Mammary epithelial cell (primary cell): Measurements from ENCODE around the gene SLIT3.

Experiments
- EZH2 ChIP-seq: IDR thresholded peaks from 2 replicates; pipeline ENCODE4 v1.6.1; 2012; ENCODE audit warnings: low read length, inconsistent platforms, borderline replicate concordance
- TF ChIP-seq, protein P1 (sequence below), 2 donors: IDR thresholded peaks in 1 of 2; conservative IDR thresholded peaks in 1 of 2; 2 replicates each; pipeline ENCODE4 v1.5.1; 2011 to 2012; ENCODE audit warnings: inconsistent platforms in 2 of 2, low read length in 2 of 2, mild to moderate bottlenecking in 2 of 2, control low read depth in 1 of 2, low read depth in 1 of 2; ENCODE audit not compliant: insufficient read depth in 1 of 2; ENCODE audit errors: extremely low read depth in 1 of 2

DNA sequence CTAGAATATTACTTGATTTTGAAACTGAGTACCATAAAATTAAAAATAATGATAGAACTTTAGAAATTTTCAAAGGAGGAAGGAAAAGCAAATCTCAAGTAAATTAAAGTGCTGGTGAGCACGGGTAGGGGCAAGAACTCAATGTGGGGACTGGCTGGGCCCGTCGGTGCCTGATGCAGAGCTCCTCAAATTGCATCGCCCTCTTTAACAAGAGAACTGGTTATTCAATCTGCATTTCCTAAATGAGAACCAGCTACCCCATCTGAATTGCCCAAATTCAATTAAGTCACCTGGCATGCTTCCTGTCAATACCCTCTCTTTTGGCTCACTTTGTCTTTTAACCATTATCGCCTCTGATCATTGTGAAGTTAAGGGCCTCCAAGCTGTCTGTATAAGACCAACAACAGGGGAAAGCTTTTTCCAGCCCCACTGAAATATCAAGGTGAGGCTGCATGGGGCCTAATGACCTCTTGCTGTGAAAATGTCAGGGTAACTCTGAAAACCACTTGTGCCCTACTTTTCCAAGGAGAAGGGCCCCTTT, 316.7 kb downstream of the SLIT3 start:
- TF ChIP-seq EZH2 = no peak
- TF ChIP-seq, protein P1, sequence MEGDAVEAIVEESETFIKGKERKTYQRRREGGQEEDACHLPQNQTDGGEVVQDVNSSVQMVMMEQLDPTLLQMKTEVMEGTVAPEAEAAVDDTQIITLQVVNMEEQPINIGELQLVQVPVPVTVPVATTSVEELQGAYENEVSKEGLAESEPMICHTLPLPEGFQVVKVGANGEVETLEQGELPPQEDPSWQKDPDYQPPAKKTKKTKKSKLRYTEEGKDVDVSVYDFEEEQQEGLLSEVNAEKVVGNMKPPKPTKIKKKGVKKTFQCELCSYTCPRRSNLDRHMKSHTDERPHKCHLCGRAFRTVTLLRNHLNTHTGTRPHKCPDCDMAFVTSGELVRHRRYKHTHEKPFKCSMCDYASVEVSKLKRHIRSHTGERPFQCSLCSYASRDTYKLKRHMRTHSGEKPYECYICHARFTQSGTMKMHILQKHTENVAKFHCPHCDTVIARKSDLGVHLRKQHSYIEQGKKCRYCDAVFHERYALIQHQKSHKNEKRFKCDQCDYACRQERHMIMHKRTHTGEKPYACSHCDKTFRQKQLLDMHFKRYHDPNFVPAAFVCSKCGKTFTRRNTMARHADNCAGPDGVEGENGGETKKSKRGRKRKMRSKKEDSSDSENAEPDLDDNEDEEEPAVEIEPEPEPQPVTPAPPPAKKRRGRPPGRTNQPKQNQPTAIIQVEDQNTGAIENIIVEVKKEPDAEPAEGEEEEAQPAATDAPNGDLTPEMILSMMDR (conservative IDR thresholded peaks at IDR 0.05 in 1 of 2, IDR thresholded peaks at IDR 0.05 in 1 of 2; ENCODE audit: extremely low read depth in 1 of 2, insufficient read depth in 1 of 2, low read depth in 1 of 2, low read length in 2 of 2) = no peak
